ENCODE results near the gene TRAPPC4.
A peak's percentile ranks its signal among the peaks of the same experiment; 100 is the strongest.
"Not testable (repeated sequence)": the region's sequence is repeated elsewhere in the genome, so short reads cannot be mapped to it uniquely, and the experiment has no call there.

Gene TRAPPC4

GRCh38 chr11:119038884-119039283 lies 20.3 kb downstream of the TRAPPC4 start:
- TF ChIP-seq SPI1 (IDR thresholded peaks at IDR 0.05; ENCODE audit: borderline replicate concordance, low read depth) (no peak), GABPA (IDR thresholded peaks at IDR 0.05; ENCODE audit: low read depth) (no peak), POLR2AphosphoS5 (IDR thresholded peaks at IDR 0.05; ENCODE audit: low read depth) (no peak)
- TF ChIP-seq, protein P1, sequence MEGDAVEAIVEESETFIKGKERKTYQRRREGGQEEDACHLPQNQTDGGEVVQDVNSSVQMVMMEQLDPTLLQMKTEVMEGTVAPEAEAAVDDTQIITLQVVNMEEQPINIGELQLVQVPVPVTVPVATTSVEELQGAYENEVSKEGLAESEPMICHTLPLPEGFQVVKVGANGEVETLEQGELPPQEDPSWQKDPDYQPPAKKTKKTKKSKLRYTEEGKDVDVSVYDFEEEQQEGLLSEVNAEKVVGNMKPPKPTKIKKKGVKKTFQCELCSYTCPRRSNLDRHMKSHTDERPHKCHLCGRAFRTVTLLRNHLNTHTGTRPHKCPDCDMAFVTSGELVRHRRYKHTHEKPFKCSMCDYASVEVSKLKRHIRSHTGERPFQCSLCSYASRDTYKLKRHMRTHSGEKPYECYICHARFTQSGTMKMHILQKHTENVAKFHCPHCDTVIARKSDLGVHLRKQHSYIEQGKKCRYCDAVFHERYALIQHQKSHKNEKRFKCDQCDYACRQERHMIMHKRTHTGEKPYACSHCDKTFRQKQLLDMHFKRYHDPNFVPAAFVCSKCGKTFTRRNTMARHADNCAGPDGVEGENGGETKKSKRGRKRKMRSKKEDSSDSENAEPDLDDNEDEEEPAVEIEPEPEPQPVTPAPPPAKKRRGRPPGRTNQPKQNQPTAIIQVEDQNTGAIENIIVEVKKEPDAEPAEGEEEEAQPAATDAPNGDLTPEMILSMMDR (IDR thresholded peaks at IDR 0.05; ENCODE audit: insufficient read depth, low read length) = no peak
- TF ChIP-seq, protein P2, sequence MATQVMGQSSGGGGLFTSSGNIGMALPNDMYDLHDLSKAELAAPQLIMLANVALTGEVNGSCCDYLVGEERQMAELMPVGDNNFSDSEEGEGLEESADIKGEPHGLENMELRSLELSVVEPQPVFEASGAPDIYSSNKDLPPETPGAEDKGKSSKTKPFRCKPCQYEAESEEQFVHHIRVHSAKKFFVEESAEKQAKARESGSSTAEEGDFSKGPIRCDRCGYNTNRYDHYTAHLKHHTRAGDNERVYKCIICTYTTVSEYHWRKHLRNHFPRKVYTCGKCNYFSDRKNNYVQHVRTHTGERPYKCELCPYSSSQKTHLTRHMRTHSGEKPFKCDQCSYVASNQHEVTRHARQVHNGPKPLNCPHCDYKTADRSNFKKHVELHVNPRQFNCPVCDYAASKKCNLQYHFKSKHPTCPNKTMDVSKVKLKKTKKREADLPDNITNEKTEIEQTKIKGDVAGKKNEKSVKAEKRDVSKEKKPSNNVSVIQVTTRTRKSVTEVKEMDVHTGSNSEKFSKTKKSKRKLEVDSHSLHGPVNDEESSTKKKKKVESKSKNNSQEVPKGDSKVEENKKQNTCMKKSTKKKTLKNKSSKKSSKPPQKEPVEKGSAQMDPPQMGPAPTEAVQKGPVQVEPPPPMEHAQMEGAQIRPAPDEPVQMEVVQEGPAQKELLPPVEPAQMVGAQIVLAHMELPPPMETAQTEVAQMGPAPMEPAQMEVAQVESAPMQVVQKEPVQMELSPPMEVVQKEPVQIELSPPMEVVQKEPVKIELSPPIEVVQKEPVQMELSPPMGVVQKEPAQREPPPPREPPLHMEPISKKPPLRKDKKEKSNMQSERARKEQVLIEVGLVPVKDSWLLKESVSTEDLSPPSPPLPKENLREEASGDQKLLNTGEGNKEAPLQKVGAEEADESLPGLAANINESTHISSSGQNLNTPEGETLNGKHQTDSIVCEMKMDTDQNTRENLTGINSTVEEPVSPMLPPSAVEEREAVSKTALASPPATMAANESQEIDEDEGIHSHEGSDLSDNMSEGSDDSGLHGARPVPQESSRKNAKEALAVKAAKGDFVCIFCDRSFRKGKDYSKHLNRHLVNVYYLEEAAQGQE (IDR thresholded peaks at IDR 0.05; ENCODE audit: insufficient replicate concordance, low read depth) = no peak
- DNase-seq (ENCODE audit: low read depth in 1 of 2, low spot score in 1 of 2) = no peak
- Histone ChIP-seq H3K27me3 (ENCODE audit: insufficient read depth, poor library complexity, severe bottlenecking) (no peaks in the 10 kb centered on the region), H3K4me3 (replicated peaks; ENCODE audit: insufficient read depth, low read length) (no peak overlapping the region), H3K27ac (replicated peaks) (no peak overlapping the region)

GRCh38 chr11:119039471-119039870 lies 20.9 kb downstream of the TRAPPC4 start:
- DNase-seq (ENCODE audit: low read depth in 1 of 2, low spot score in 1 of 2) = peak in 1 of 2 experiments; percentile 23
- not testable (repeated sequence) for H3K27me3 ChIP-seq (ENCODE audit: insufficient read depth, poor library complexity, severe bottlenecking); H3K4me3 ChIP-seq (replicated peaks; ENCODE audit: insufficient read depth, low read length)
- H3K27ac ChIP-seq (replicated peaks) = peak overlapping the region; percentile 36; the same call in 1 of the 2 replicates

GRCh38 chr11:119041821-119042514 lies 23.4 kb downstream of the TRAPPC4 start:
- DNase-seq (ENCODE audit: low read depth in 1 of 2, low spot score in 1 of 2) = no peak
- no peaks in the 10 kb centered on the region for H3K27me3 ChIP-seq (ENCODE audit: insufficient read depth, poor library complexity, severe bottlenecking)
- H3K4me3 ChIP-seq (replicated peaks; ENCODE audit: insufficient read depth, low read length) = no peak overlapping the region

GRCh38 chr11:119042927-119043326 lies 24.4 kb downstream of the TRAPPC4 start:
- Histone ChIP-seq H3K27ac (replicated peaks) (no peak overlapping the region), H3K4me3 (replicated peaks; ENCODE audit: insufficient read depth, low read length) (no peak overlapping the region), H3K27me3 (ENCODE audit: insufficient read depth, poor library complexity, severe bottlenecking) (no peaks in the 10 kb centered on the region)
- no peak for DNase-seq (ENCODE audit: low read depth in 1 of 2, low spot score in 1 of 2)
- no peak for TF ChIP-seq SPI1 (IDR thresholded peaks at IDR 0.05; ENCODE audit: borderline replicate concordance, low read depth)
- TF ChIP-seq POLR2AphosphoS5 (IDR thresholded peaks at IDR 0.05; ENCODE audit: low read depth) = no peak
- no peak for TF ChIP-seq GABPA (IDR thresholded peaks at IDR 0.05; ENCODE audit: low read depth)

More at GRCh38 chr11:119041821-119042514, 23.4 kb downstream of the TRAPPC4 start:
- H3K27ac ChIP-seq (replicated peaks) = no peak overlapping the region
- TF ChIP-seq, protein P1 (IDR thresholded peaks at IDR 0.05; ENCODE audit: insufficient read depth, low read length) = no peak
- TF ChIP-seq GABPA (IDR thresholded peaks at IDR 0.05; ENCODE audit: low read depth) (no peak), POLR2AphosphoS5 (IDR thresholded peaks at IDR 0.05; ENCODE audit: low read depth) (no peak), SPI1 (IDR thresholded peaks at IDR 0.05; ENCODE audit: borderline replicate concordance, low read depth) (no peak)
- TF ChIP-seq, protein P2 (IDR thresholded peaks at IDR 0.05; ENCODE audit: insufficient replicate concordance, low read depth) = no peak

GRCh38 chr11:119044708-119045107 lies 26.1 kb downstream of the TRAPPC4 start:
- H3K4me3 ChIP-seq (replicated peaks; ENCODE audit: insufficient read depth, low read length) = no peak overlapping the region
- TF ChIP-seq, protein P2 (IDR thresholded peaks at IDR 0.05; ENCODE audit: insufficient replicate concordance, low read depth) = no peak
- TF ChIP-seq, protein P1 (IDR thresholded peaks at IDR 0.05; ENCODE audit: insufficient read depth, low read length) = no peak
- no peak for TF ChIP-seq SPI1 (IDR thresholded peaks at IDR 0.05; ENCODE audit: borderline replicate concordance, low read depth)
- TF ChIP-seq GABPA (IDR thresholded peaks at IDR 0.05; ENCODE audit: low read depth) = no peak
- H3K27ac ChIP-seq (replicated peaks) = no peak overlapping the region
- DNase-seq (ENCODE audit: low read depth in 1 of 2, low spot score in 1 of 2) = no peak
- no peaks in the 10 kb centered on the region for H3K27me3 ChIP-seq (ENCODE audit: insufficient read depth, poor library complexity, severe bottlenecking)

Data from HL-60 (cell line).